Neutrophil (primary cell): ENCODE results near the gene DUSP16.
"Not testable (repeated sequence)": the region's sequence is repeated elsewhere in the genome, so short reads cannot be mapped to it uniquely, and the experiment has no call there.

Source experiments
- H3K27ac ChIP-seq: fragments of 200-600 bp; sonication (generic); 2 replicates; pipeline ENCODE4 v1.5.1; 2016; ENCODE audit warnings: mild to moderate bottlenecking, moderate library complexity
- H3K27me3 ChIP-seq: fragments of 200-600 bp; sonication (generic); 2 replicates; pipeline ENCODE4 v1.6.0; 2016; ENCODE audit warnings: mild to moderate bottlenecking
- H3K36me3 ChIP-seq: fragments of 200-600 bp; sonication (generic); 2 replicates; pipeline ENCODE4 v1.5.1; 2017
- H3K4me1 ChIP-seq, 2 experiments: fragments of 200-600 bp in 1 of 2; sonication (generic) in 1 of 2; 1 replicate in 1 of 2; 2 replicates in 1 of 2; pipeline versions ENCODE4 v1.5.1 to v1.6.1; 2013 to 2016; ENCODE audit warnings: low read depth in 1 of 2, low read length in 1 of 2, mild to moderate bottlenecking in 1 of 2, moderate library complexity in 1 of 2; ENCODE audit not compliant: control insufficient read depth in 1 of 2, insufficient read depth in 1 of 2
- H3K4me3 ChIP-seq, 2 experiments: fragments of 200-600 bp in 1 of 2; sonication (generic) in 1 of 2; 1 replicate in 1 of 2; 2 replicates in 1 of 2; pipeline ENCODE4 v1.5.1; 2013 to 2016; ENCODE audit warnings: low read depth in 1 of 2, low read length in 1 of 2, mild to moderate bottlenecking in 1 of 2, moderate library complexity in 1 of 2
- H3K9me3 ChIP-seq: fragments of 200-600 bp; sonication (generic); 2 replicates; pipeline ENCODE4 v1.5.1; 2016
- TF ChIP-seq, protein P1 (sequence below): fragments of 200-600 bp; sonication (generic); IDR thresholded peaks from 2 replicates; pipeline ENCODE4 v1.5.1; 2016; ENCODE audit warnings: antibody characterized with exemption

The DUSP16 gene

GRCh38 chr12:12503384-12504078, 59.1 kb downstream of the DUSP16 start:
- H3K27ac ChIP-seq, result no peak overlapping the region

DNA sequence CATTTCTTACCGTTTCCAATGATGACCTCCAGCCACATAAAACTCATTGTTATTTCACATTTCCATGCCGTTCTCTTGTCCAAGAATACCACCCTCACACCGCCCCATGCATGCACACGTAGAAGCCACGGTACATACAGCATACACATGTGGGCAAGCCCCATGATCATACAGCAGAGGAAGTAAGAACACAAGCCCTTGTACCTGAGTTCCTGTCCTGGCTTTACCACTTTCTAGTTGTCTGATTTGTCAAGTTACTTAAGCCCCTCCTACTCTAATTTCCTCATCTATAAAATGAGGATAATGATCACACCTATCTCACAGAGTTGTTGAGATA, 59.9 kb downstream of the DUSP16 start:
- H3K9me3 ChIP-seq, result no peaks in the 10 kb centered on the region
- no peak overlapping the region for H3K27ac ChIP-seq
- H3K27me3 ChIP-seq, result no peaks in the 10 kb centered on the region
- H3K4me3 ChIP-seq, result no peak overlapping the region
- H3K36me3 ChIP-seq, result no peaks in the 10 kb centered on the region
- TF ChIP-seq, protein P1, sequence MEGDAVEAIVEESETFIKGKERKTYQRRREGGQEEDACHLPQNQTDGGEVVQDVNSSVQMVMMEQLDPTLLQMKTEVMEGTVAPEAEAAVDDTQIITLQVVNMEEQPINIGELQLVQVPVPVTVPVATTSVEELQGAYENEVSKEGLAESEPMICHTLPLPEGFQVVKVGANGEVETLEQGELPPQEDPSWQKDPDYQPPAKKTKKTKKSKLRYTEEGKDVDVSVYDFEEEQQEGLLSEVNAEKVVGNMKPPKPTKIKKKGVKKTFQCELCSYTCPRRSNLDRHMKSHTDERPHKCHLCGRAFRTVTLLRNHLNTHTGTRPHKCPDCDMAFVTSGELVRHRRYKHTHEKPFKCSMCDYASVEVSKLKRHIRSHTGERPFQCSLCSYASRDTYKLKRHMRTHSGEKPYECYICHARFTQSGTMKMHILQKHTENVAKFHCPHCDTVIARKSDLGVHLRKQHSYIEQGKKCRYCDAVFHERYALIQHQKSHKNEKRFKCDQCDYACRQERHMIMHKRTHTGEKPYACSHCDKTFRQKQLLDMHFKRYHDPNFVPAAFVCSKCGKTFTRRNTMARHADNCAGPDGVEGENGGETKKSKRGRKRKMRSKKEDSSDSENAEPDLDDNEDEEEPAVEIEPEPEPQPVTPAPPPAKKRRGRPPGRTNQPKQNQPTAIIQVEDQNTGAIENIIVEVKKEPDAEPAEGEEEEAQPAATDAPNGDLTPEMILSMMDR, result no peak
- H3K4me1 ChIP-seq, result peaks cover 14 to 18% of the 10 kb centered on the region in 2 experiments

More at GRCh38 chr12:12503384-12504078, 59.1 kb downstream of the DUSP16 start:
- Histone ChIP-seq H3K9me3 (no peaks in the 10 kb centered on the region), H3K36me3 (no peaks in the 10 kb centered on the region), H3K4me3 (no peak overlapping the region), H3K27me3 (no peaks in the 10 kb centered on the region), H3K4me1 (peaks cover 22 to 25% of the 10 kb centered on the region in 2 experiments)
- TF ChIP-seq, protein P1, result no peak

- H3K27me3 ChIP-seq, H3K9me3 ChIP-seq, H3K27ac ChIP-seq, H3K36me3 ChIP-seq, H3K4me3 ChIP-seq: not testable (repeated sequence)
- H3K4me1 ChIP-seq, result peaks cover 14 to 15% of the 10 kb centered on the region in 2 experiments
These were observed 60.4 kb downstream of the DUSP16 start for GRCh38 chr12:12502130-12502814.

GRCh38 chr12:12501121-12501520, 61.5 kb downstream of the DUSP16 start:
- TF ChIP-seq, protein P1, result no peak
- H3K9me3 ChIP-seq, result no peaks in the 10 kb centered on the region
- H3K36me3 ChIP-seq, result no peaks in the 10 kb centered on the region
- H3K27me3 ChIP-seq, result no peaks in the 10 kb centered on the region
- H3K4me3 ChIP-seq, result no peak overlapping the region
- no peak overlapping the region for H3K27ac ChIP-seq
- peaks cover 4 to 9% of the 10 kb centered on the region in 2 experiments for H3K4me1 ChIP-seq

DNA sequence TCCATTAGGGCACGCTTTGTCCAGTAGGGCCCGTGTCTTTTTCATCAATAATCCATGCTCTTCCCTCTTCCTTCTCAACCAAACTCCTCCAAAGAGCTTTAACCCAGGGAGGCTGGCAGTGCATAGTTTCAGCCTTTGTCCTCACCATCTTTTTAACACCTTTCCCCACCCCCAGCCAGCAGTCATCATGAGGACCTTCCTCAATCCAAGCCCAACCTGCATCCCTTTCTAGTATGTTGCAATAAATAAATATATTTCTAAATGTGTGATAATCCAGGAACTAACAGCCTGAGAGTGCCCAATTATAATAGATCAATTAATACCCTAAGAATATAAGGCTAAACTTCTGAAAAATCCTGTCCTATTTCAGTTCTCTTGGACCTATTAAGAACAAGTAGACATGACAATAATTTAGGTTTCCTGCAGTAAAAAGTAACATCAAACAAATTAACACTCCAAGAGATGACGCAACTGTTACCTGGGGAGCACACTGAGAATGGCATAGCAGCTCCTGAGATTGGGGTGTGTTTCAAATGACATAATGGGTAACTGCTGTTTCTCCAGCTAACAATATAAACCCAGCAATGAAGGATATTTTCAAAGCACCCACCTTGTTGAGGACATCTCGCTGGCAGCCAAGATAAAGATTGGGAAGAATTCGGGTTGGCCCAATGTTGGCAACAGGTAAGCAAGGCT, 62.6 kb downstream of the DUSP16 start:
- Histone ChIP-seq H3K27me3 (no peaks in the 10 kb centered on the region), H3K4me3 (no peak overlapping the region), H3K36me3 (no peaks in the 10 kb centered on the region), H3K27ac (no peak overlapping the region), H3K4me1 (peaks cover 0 to 5% of the 10 kb centered on the region in 2 experiments), H3K9me3 (no peaks in the 10 kb centered on the region)
- TF ChIP-seq, protein P1, result no peak

DNA sequence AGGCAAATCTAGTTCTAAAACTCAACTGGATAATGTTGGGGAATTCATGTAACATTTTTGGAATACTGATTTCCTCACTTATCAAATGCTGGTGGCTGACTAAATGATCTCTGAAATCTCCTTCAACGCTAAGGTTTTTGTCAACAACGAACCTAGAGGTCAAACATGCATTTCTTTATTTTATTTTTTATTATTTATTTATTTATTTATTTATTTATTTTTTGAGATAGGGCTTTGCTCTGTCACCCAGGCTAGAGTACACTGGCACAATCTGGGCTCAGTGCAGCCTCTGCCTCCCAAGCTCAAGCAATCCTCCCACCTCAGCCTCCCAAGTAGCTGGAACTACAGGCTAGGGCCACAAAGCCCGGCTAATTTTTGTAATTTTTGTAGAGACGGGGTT, 64.5 kb downstream of the DUSP16 start:
- Histone ChIP-seq H3K27ac (no peak overlapping the region), H3K27me3 (no peaks in the 10 kb centered on the region), H3K4me1 (peaks cover under 1 to 5% of the 10 kb centered on the region in 2 experiments), H3K4me3 (no peak overlapping the region), H3K36me3 (no peaks in the 10 kb centered on the region), H3K9me3 (no peaks in the 10 kb centered on the region)
- TF ChIP-seq, protein P1, result no peak
